Measurements from ENCODE around the gene HORMAD2. TPM values are rescaled to one million over a fixed set of nuclear protein-coding genes. Genes with fewer than 3 reads are reported as not detected.

The HORMAD2 gene
- total and polyA plus RNA-seq, 4 experiments from 2014 or later, result not detected

- Histone ChIP-seq H3K4me1 (ENCODE audit: insufficient read depth, low read length) (peaks cover 11% of the 10 kb centered on the region), H3K36me3 (ENCODE audit: insufficient read depth, low read length) (no peaks in the 10 kb centered on the region), H3K27me3 (ENCODE audit: insufficient read depth, low read length) (no peaks in the 10 kb centered on the region), H3K9me3 (ENCODE audit: control insufficient read depth in 1 of 2, low read length in 2 of 2) (no peaks in the 10 kb centered on the region), H3K27ac (ENCODE audit: low read depth, low read length) (no peak overlapping the region), H3K4me3 (ENCODE audit: low read length in 2 of 2) (no peak overlapping the region)
- Mint-ChIP-seq H3K9me3 (peaks cover 0 to 3% (median 0%) of the 10 kb centered on the region in 8 donors), H3K36me3 (no peaks in the 10 kb centered on the region), H3K4me1 (peaks cover 8 to 19% (median 10%) of the 10 kb centered on the region in 4 donors), H3K27ac (peak overlapping the region in 4 of 7 donors; percentile 13 to 48 (median 36)), H3K4me3 (peak overlapping the region in 5 of 8 donors; percentile 33 to 69 (median 47)), H3K27me3 (peaks cover 5 to 8% of the 10 kb centered on the region in 2 donors)
- POLR2A ChIA-PET (ENCODE audit: partially characterized antibody), result no interaction called here
- intact Hi-C loops (cut with micrococcal nuclease), result no loop called here
- no peak for DNase-seq
- CTCF ChIA-PET (ENCODE audit: partially characterized antibody), result interaction anchor here (1.7 kb wide), 1 partner anchor 10 kb away, joined by 7 read pairs; no protein-coding TSS in a partner anchor
These were observed 34.2 kb upstream of the HORMAD2 start for GRCh38 chr22:30045901-30046715.

GRCh38 chr22:30046716-30047363 is 33.4 kb upstream of the HORMAD2 start:
- Histone ChIP-seq H3K4me1 (ENCODE audit: insufficient read depth, low read length) (peaks cover 11% of the 10 kb centered on the region), H3K4me3 (ENCODE audit: low read length in 2 of 2) (no peak overlapping the region), H3K27me3 (ENCODE audit: insufficient read depth, low read length) (no peaks in the 10 kb centered on the region), H3K27ac (ENCODE audit: low read depth, low read length) (no peak overlapping the region), H3K9me3 (ENCODE audit: control insufficient read depth in 1 of 2, low read length in 2 of 2) (no peaks in the 10 kb centered on the region), H3K36me3 (ENCODE audit: insufficient read depth, low read length) (no peaks in the 10 kb centered on the region)
- intact Hi-C loops (cut with micrococcal nuclease), result no loop called here
- no peak for DNase-seq
- ChIA-PET CTCF (ENCODE audit: partially characterized antibody) (interaction anchor here (1.1 to 1.7 kb wide), 2 partner anchors 10 to 42 kb away, joined by 3 to 7 read pairs; no protein-coding TSS in a partner anchor), POLR2A (ENCODE audit: partially characterized antibody) (interaction anchor here (0.9 kb wide), 1 partner anchor 18 kb away, joined by 3 read pairs; no protein-coding TSS in a partner anchor)
- H3K27me3 Mint-ChIP-seq, result peaks cover 5% of the 10 kb centered on the region in 2 donors
- H3K27ac Mint-ChIP-seq, result peak overlapping the region in 6 of 7 donors; percentile 6 to 79 (median 68)
- H3K36me3 Mint-ChIP-seq, result no peaks in the 10 kb centered on the region
- H3K4me1 Mint-ChIP-seq, result peaks cover 8 to 19% (median 10%) of the 10 kb centered on the region in 4 donors
- peak overlapping the region in 7 of 8 donors; percentile 18 to 86 (median 59) for H3K4me3 Mint-ChIP-seq
- peaks cover 0 to 3% (median 0%) of the 10 kb centered on the region in 8 donors for H3K9me3 Mint-ChIP-seq

- ChIA-PET CTCF (ENCODE audit: partially characterized antibody) (interaction anchor here (1.1 to 1.7 kb wide), 2 partner anchors 9 to 41 kb away, joined by 3 to 7 read pairs; no protein-coding TSS in a partner anchor), POLR2A (ENCODE audit: partially characterized antibody) (interaction anchor here (0.9 kb wide), 1 partner anchor 18 kb away, joined by 3 read pairs; no protein-coding TSS in a partner anchor)
- intact Hi-C loops (cut with micrococcal nuclease), result no loop called here
- DNase-seq, result peak; percentile 38 to 65 (median 55)
- Histone ChIP-seq H3K27me3 (ENCODE audit: insufficient read depth, low read length) (no peaks in the 10 kb centered on the region), H3K4me1 (ENCODE audit: insufficient read depth, low read length) (peaks cover 11% of the 10 kb centered on the region), H3K4me3 (ENCODE audit: low read length in 2 of 2) (no peak overlapping the region), H3K36me3 (ENCODE audit: insufficient read depth, low read length) (no peaks in the 10 kb centered on the region), H3K9me3 (ENCODE audit: control insufficient read depth in 1 of 2, low read length in 2 of 2) (no peaks in the 10 kb centered on the region), H3K27ac (ENCODE audit: low read depth, low read length) (no peak overlapping the region)
- Mint-ChIP-seq H3K27ac (peak overlapping the region in 6 of 7 donors; percentile 44 to 79 (median 68)), H3K27me3 (peaks cover 5% of the 10 kb centered on the region in 2 donors), H3K36me3 (no peaks in the 10 kb centered on the region), H3K4me1 (peaks cover 8 to 19% (median 10%) of the 10 kb centered on the region in 4 donors), H3K9me3 (peaks cover 0 to 3% (median 0%) of the 10 kb centered on the region in 8 donors), H3K4me3 (peak overlapping the region in 7 of 8 donors; percentile 18 to 86 (median 59))
These were observed 32.9 kb upstream of the HORMAD2 start for GRCh38 chr22:30047364-30047738.

- H3K9me3 ChIP-seq (ENCODE audit: control insufficient read depth in 1 of 2, low read length in 2 of 2), result no peaks in the 10 kb centered on the region
- Mint-ChIP-seq H3K36me3 (no peaks in the 10 kb centered on the region), H3K4me3 (no peak overlapping the region), H3K4me1 (peaks cover 8 to 19% (median 10%) of the 10 kb centered on the region in 4 donors), H3K27ac (peak overlapping the region in 1 of 7 donors; percentile 69), H3K27me3 (no peaks in the 10 kb centered on the region), H3K9me3 (no peaks in the 10 kb centered on the region)
- DNase-seq, result no peak
- CTCF ChIA-PET (ENCODE audit: partially characterized antibody), result no interaction called here
- no peak overlapping the region for H3K27ac ChIP-seq (ENCODE audit: low read depth, low read length)
- peaks cover 11% of the 10 kb centered on the region for H3K4me1 ChIP-seq (ENCODE audit: insufficient read depth, low read length)
- H3K27me3 ChIP-seq (ENCODE audit: insufficient read depth, low read length), result no peaks in the 10 kb centered on the region
- intact Hi-C loops (cut with micrococcal nuclease), result no loop called here
- no peak overlapping the region for H3K4me3 ChIP-seq (ENCODE audit: low read length in 2 of 2)
- H3K36me3 ChIP-seq (ENCODE audit: insufficient read depth, low read length), result no peaks in the 10 kb centered on the region
- POLR2A ChIA-PET (ENCODE audit: partially characterized antibody), result no interaction called here
These were observed 31.6 kb upstream of the HORMAD2 start for GRCh38 chr22:30048681-30049080.

- ChIA-PET CTCF (ENCODE audit: partially characterized antibody) (interaction anchor here (1.2 kb wide), 1 partner anchor 420 kb away, joined by 3 read pairs; no protein-coding TSS in a partner anchor), POLR2A (ENCODE audit: partially characterized antibody) (no interaction called here)
- no peak overlapping the region for H3K4me3 ChIP-seq (ENCODE audit: low read length in 2 of 2)
- Mint-ChIP-seq H3K36me3 (peaks cover 3 to 4% of the 10 kb centered on the region in 2 donors), H3K4me3 (no peak overlapping the region), H3K27me3 (peaks cover 4 to 6% of the 10 kb centered on the region in 2 donors), H3K27ac (no peak overlapping the region), H3K4me1 (no peaks in the 10 kb centered on the region), H3K9me3 (peaks cover 0 to 29% (median 17%) of the 10 kb centered on the region in 8 donors)
- intact Hi-C loops (cut with micrococcal nuclease), result no loop called here
- no peaks in the 10 kb centered on the region for H3K27me3 ChIP-seq (ENCODE audit: insufficient read depth, low read length)
- no peaks in the 10 kb centered on the region for H3K36me3 ChIP-seq (ENCODE audit: insufficient read depth, low read length)
- H3K27ac ChIP-seq (ENCODE audit: low read depth, low read length), result no peak overlapping the region
- no peaks in the 10 kb centered on the region for H3K9me3 ChIP-seq (ENCODE audit: control insufficient read depth in 1 of 2, low read length in 2 of 2)
- no peaks in the 10 kb centered on the region for H3K4me1 ChIP-seq (ENCODE audit: insufficient read depth, low read length)
- no peak for DNase-seq
These were observed 26.0 kb upstream of the HORMAD2 start for GRCh38 chr22:30054067-30054763.

GRCh38 chr22:30054764-30055069 is 25.5 kb upstream of the HORMAD2 start:
- H3K27me3 ChIP-seq (ENCODE audit: insufficient read depth, low read length), result no peaks in the 10 kb centered on the region
- H3K9me3 ChIP-seq (ENCODE audit: control insufficient read depth in 1 of 2, low read length in 2 of 2), result no peaks in the 10 kb centered on the region
- ChIA-PET CTCF (ENCODE audit: partially characterized antibody) (interaction anchor here (1.2 kb wide), 1 partner anchor 420 kb away, joined by 3 read pairs; no protein-coding TSS in a partner anchor), POLR2A (ENCODE audit: partially characterized antibody) (no interaction called here)
- Mint-ChIP-seq H3K4me1 (no peaks in the 10 kb centered on the region), H3K27me3 (peaks cover 6 to 9% of the 10 kb centered on the region in 2 donors), H3K4me3 (no peak overlapping the region), H3K9me3 (peaks cover 0 to 32% (median 19%) of the 10 kb centered on the region in 8 donors), H3K36me3 (peaks cover 3 to 4% of the 10 kb centered on the region in 2 donors), H3K27ac (no peak overlapping the region)
- no peak for DNase-seq
- H3K4me3 ChIP-seq (ENCODE audit: low read length in 2 of 2), result no peak overlapping the region
- H3K4me1 ChIP-seq (ENCODE audit: insufficient read depth, low read length), result no peaks in the 10 kb centered on the region
- no peaks in the 10 kb centered on the region for H3K36me3 ChIP-seq (ENCODE audit: insufficient read depth, low read length)
- no peak overlapping the region for H3K27ac ChIP-seq (ENCODE audit: low read depth, low read length)
- intact Hi-C loops (cut with micrococcal nuclease), result no loop called here

All from CD4-positive, alpha-beta memory T cell (primary cell).